Stimulated activated CD8-positive, alpha-beta memory T cell treated with anti-CD3 and anti-CD28 coated beads, Interleukin-7, amount 100 ng/mL, for 1 hour (primary cell): ENCODE results near the gene PLB1.

Source experiments
- DNase-seq, 2 donors: peaks; one replicate each; pipeline ENCODE4 v3.0.0-alpha.2; 2020; ENCODE audit warnings: low read depth in 2 of 2

PLB1 gene

DNA sequence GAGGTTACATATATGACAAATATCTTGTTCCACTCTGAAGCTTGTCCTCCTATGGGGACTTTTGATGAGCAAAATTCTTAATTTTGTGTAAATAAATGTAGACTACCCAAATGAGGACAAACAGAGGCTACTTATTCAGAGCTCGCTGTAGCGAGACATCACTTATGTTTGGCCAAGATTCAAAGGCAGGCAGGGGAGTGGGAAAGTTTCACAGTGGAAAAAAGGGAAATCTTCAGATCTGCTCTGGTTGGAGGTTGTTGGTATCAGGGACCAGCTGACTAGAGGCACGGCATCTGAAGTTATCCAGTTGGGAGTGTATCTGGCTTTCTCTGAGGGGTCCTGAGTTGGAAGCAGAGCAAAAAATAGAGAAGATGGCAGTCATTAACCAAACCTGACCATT is 1.3 kb downstream of the PLB1 start:
- DNase-seq, result no peak

DNA sequence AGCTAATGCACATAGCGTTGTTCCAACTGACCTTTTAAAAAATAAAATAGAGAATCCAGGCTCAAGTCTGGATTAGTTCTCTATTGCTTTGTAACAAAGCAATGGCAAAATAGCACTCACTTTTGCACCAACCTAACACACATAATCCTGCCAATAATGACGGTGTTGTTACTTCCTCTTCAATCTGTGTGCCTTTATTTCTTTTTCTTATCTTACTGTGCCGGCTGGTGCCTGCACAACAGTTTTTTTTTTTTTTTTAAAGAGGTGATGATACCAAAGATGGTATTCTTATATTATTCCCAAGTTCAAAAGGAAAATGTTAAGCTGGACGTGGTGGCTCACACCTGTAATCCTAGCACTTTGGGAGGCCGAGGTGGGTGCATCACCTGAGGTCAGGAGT is 3.4 kb downstream of the PLB1 start:
- no peak for DNase-seq

DNA sequence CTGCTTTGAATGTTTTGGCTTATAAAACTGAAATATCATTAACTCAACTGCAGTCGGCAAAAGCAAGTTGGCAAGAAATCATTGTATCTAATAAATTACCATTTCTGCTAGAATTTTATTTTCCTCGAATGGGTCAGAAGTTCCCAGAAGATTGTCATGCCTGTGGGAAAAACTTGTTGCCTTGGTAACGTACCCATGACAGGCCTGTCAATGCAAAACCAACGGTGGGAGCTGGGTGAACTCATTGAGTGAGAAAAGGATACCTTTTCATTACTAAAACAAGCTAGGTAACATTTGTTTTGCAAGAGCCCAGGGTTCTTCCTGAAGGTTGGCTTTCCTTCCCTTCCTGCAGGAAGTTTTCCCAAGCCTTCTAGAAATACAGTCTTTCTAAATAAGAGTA is 9.5 kb downstream of the PLB1 start:
- DNase-seq, result no peak

GRCh38 chr2:28506112-28506910 is 10.5 kb downstream of the PLB1 start:
- DNase-seq, result no peak

- peak in 1 of 2 donors; percentile 2 for DNase-seq
Observed at GRCh38 chr2:28507796-28508764, 12.2 kb downstream of the PLB1 start.

DNA sequence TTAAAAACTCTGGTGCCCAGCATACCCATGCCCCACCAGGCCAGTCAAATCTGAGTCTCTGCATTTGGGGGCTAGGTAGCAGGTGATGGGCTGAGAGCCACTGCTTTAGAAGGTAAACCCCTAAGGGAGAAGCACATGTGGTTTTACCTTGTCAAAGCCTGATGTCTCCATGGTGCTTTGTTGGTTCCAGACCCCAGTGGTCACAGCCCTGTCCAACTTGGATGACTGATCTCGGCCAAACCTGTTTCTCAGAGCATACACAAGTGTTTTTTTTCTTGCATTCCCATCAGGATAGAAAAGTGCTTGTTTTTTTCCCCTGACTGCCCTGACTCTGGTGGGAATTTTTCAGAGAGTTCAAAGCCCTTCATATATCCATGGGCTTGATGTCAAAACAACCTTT is 13.5 kb downstream of the PLB1 start:
- DNase-seq, result no peak

GRCh38 chr2:28510184-28510583 is 14.3 kb downstream of the PLB1 start:
- DNase-seq, result no peak

DNA sequence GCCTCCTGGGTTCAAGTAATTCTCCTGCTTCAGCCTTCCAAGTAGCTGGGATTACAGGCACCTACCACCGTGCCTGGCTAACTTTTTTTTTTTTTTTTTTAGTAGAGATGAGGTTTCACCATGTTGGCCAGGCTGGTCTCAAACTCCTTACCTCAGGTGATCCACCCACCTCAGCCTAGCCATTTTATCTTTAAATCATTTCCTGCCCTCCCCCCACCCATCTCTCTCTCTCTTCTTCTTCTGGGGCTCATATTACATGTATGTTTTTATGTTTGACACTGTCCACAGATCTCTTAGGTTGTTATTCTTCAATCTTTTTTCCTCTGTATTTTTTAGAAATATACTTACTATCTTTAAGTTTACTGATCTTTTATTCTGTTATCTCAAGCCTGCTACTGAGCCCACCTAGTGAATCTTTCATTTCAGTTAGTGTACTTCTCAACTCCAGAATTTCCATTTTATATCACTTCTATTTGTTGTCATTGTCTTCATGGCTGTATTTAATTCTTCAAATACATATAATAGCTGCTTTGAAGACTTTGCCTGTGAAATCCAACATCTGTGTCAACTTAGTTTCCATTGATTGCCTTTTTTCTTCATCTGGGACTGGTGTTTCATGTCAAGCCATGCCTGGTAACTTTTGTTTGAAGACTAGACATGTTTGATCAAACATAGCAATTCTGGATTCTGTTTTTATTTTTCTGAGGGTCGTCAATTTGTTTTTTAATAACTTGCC is 16.2 kb downstream of the PLB1 start:
- no peak for DNase-seq

DNA sequence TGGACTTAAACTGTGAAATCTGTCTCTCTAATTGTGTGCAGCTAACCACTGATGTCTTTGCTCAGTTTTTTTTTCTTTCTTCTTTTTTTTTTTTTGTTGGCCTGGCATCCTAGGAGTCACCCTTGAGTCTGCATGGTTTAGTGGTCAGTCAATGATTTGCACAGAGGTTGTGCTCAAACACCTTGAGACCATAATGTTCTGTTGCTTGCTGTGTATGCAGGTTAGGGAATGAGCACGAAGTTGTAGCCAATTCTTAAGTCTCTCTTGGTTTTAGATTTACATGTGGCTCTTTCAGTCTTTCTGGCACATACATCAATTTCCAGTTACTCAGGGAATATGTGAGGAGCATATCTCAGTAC is 16.7 kb downstream of the PLB1 start:
- no peak for DNase-seq

- no peak for DNase-seq
Observed at GRCh38 chr2:28513097-28513496, 17.2 kb downstream of the PLB1 start.

GRCh38 chr2:28515176-28515751 is 19.4 kb downstream of the PLB1 start:
- DNase-seq, result no peak

DNA sequence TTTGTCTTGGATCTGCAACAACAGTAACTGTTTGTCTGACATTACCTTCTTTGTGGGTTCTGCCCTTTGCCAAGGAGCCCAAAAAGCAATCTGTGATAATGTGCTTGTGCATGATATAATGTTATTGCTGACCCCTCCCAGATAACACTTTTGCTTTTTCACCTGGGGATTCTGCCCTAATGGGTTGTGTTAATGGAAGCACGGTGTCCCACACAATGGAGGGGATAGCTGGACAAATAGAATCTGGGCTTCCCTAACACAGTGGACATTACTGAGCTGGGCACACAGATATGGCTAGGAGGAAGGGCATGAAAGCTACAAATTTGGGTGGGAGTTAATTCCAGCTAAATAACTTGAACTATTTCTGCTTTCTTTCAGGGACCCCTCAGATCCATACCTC is 20.6 kb downstream of the PLB1 start:
- no peak for DNase-seq

GRCh38 chr2:28516950-28517349 is 21.1 kb downstream of the PLB1 start:
- no peak for DNase-seq

GRCh38 chr2:28521663-28522062 is 25.8 kb downstream of the PLB1 start:
- no peak for DNase-seq

DNA sequence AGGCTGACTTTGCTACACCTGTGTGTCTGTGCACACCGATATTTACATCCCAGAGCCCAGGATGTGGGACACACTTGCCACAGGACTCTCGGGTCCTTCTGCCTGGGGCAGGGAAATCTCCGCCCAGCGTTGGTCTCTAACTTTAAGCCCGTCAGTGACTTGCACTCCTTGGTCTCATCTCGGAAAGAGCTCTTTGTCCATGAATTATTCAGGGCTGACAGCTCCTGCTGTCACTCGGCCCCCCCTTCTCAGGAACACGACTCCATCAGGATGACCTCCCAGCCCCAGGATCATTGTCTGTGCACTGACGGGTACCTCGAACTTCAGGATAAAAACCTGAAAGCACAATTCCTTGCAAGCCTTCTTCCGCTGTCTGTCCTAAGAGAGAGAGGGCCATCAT is 26.6 kb downstream of the PLB1 start:
- no peak for DNase-seq

- no peak for DNase-seq
Observed at GRCh38 chr2:28523902-28524301, 28.0 kb downstream of the PLB1 start.

DNA sequence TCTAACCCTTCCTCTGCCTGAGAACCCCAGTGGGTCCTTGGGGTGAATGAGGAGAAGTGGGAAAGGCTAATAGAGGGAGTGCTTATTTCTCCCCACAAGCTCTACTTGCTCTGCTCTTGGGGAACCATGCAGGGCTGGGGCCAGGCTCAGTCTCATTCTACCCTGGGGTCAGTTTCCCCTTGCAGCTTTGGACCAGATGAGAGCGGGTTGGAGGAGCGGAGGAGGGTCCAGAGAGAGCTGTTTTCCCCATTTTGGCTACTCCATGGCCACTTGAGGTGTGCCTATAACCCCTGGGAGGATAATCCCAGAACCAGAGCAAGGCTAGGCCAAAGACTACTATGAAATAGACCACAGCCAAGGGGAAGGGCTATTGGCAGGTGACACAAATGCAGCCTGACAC is 29.6 kb downstream of the PLB1 start:
- no peak for DNase-seq

DNA sequence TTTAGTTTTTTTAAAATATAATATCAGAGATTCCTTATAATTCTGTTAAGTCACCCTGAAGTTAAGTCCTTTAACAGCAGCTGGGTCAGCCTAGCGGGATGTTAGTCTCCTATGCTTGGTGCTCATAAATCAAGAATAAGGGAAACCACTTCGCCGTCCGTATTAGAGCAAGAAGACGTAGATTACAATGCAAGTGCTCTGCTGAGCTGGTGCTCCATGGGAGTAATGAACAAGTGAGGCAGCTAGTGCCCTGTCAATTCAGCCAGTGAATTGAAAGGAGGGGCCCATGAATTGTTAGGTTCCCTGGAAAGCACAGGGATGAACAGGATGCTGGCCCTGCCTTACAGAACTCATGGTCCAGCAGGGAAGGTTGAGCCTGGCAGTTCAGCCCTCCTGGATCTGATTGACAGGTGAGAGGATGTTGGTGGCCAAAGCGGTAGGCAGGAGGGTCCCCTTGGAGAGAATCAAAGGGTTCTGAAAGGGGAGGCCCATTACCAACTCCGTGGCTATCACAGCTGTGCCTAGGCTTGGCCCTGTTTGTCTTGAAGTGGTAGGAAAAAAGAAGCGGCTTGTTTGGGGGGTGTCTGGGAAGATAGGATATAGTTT is 30.8 kb downstream of the PLB1 start:
- DNase-seq, result no peak

GRCh38 chr2:28527196-28527595 is 31.3 kb downstream of the PLB1 start:
- no peak for DNase-seq

DNA sequence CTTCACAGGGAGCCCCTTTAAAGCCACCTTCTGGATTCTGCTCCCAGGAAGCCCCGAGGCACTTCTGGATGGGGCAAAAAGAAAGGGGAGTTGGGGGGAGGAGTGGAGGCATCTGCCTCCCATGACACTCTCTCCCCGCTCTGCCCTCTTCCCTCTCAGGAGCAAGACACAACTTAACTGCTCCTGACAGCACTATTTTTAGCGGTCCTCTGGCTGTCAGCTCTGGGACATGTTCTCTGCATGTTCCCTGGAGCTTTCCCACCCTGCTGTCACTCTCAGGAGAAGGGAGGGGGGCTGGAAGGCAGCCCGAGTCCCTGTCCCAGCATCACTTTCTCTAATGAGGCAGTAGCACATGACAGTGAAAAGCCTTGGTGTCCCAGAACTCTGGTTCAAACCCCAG is 32.3 kb downstream of the PLB1 start:
- no peak for DNase-seq

- no peak for DNase-seq
Observed at GRCh38 chr2:28530782-28531181, 34.9 kb downstream of the PLB1 start.

GRCh38 chr2:28532399-28532798 is 36.5 kb downstream of the PLB1 start:
- DNase-seq, result no peak
